HG02870 (cell line): Measurements from ENCODE around the gene TMEM208.

ENCODE experiments used
- ATAC-seq: cut with Tn5 transposase; IDR thresholded peaks from one replicate; pipeline ENCODE4 v1.9.1; 2021; ENCODE audit warnings: mild to moderate bottlenecking, moderate library complexity; ENCODE audit not compliant: unreplicated experiment

The TMEM208 gene

GRCh38 chr16:67234180-67234597 is 7.3 kb downstream of the TMEM208 start:
- no peak for ATAC-seq

- no peak for ATAC-seq
Measured at GRCh38 chr16:67235816-67236562, 9.1 kb downstream of the TMEM208 start.

- ATAC-seq = no peak
Measured at GRCh38 chr16:67236563-67237395, 9.8 kb downstream of the TMEM208 start.

GRCh38 chr16:67237396-67238277 is 10.7 kb downstream of the TMEM208 start:
- ATAC-seq = no peak

- no peak for ATAC-seq
Measured at GRCh38 chr16:67238278-67238575, 11.3 kb downstream of the TMEM208 start.

- no peak for ATAC-seq
Measured at GRCh38 chr16:67238806-67239470, 12.0 kb downstream of the TMEM208 start.

GRCh38 chr16:67240506-67240905 is 13.6 kb downstream of the TMEM208 start:
- no peak for ATAC-seq

- ATAC-seq = no peak
Measured at GRCh38 chr16:67241008-67241900, 14.3 kb downstream of the TMEM208 start.

GRCh38 chr16:67242138-67242730 is 15.3 kb downstream of the TMEM208 start:
- ATAC-seq = no peak

GRCh38 chr16:67243481-67243880 is 16.6 kb downstream of the TMEM208 start:
- no peak for ATAC-seq

- ATAC-seq = peak; percentile 54
Measured at GRCh38 chr16:67244387-67245185, 17.7 kb downstream of the TMEM208 start.

GRCh38 chr16:67245186-67245585 is 18.3 kb downstream of the TMEM208 start:
- no peak for ATAC-seq

GRCh38 chr16:67245674-67246080 is 18.7 kb downstream of the TMEM208 start:
- no peak for ATAC-seq

GRCh38 chr16:67246081-67246755 is 19.3 kb downstream of the TMEM208 start:
- ATAC-seq = no peak

GRCh38 chr16:67246756-67247191 is 19.8 kb downstream of the TMEM208 start:
- ATAC-seq = no peak

- ATAC-seq = peak; percentile 38
Measured at GRCh38 chr16:67247192-67248072, 20.5 kb downstream of the TMEM208 start, which contains the start of gene FHOD1. FHOD1 (minus strand) TSS chr16:67247481; CDS start chr16:67247410, 71 bp downstream.

GRCh38 chr16:67248073-67248400 is 21.1 kb downstream of the TMEM208 start:
- no peak for ATAC-seq
